ENCODE data around the gene CHD5. TPM values are rescaled to one million over a fixed set of nuclear protein-coding genes. Genes with fewer than 3 reads are reported as not detected.
A peak's percentile ranks its signal among the peaks of the same experiment; 100 is the strongest.
"Not testable (repeated sequence)": the region's sequence is repeated elsewhere in the genome, so short reads cannot be mapped to it uniquely, and the experiment has no call there.

CHD5 gene
- total RNA-seq, 6 experiments from 2014 or later = not detected

GRCh38 chr1:6082430-6082971, 97.6 kb downstream of the CHD5 start:
- H3K27me3 ChIP-seq = no peaks in the 10 kb centered on the region
- DNase-seq = no peak
- 42% methylated on average over 2 of the region's 10 CpGs for WGBS (ENCODE audit: insufficient coverage, low coverage, low lambda C conversion rate, missing lambda C conversion rate)
- no peaks in the 10 kb centered on the region for H3K9me3 ChIP-seq
- ATAC-seq = no peak
- no peaks in the 10 kb centered on the region for H3K4me1 ChIP-seq
- TF ChIP-seq CTCF (IDR thresholded peaks at IDR 0.05) (peak in 1 of 4 donors; percentile 12), POLR2A (IDR thresholded peaks at IDR 0.05) (no peak)
- H3K4me3 ChIP-seq = no peak overlapping the region
- intact Hi-C loops (cut with DNase I) = no loop called here
- no peaks in the 10 kb centered on the region for H3K36me3 ChIP-seq
- H3K27ac ChIP-seq = no peak overlapping the region

- no peak for DNase-seq
These were observed 98.2 kb downstream of the CHD5 start for GRCh38 chr1:6081901-6082300.

GRCh38 chr1:6080469-6080868, 99.7 kb downstream of the CHD5 start:
- ATAC-seq = peak in 1 of 4 donors; percentile 28
- Histone ChIP-seq H3K36me3 (no peaks in the 10 kb centered on the region), H3K27ac (no peak overlapping the region), H3K9me3 (no peaks in the 10 kb centered on the region), H3K27me3 (no peaks in the 10 kb centered on the region), H3K4me1 (no peaks in the 10 kb centered on the region), H3K4me3 (no peak overlapping the region)
- DNase-seq = no peak
- TF ChIP-seq POLR2A (IDR thresholded peaks at IDR 0.05) (no peak), CTCF (IDR thresholded peaks at IDR 0.05) (no peak)
- 39% methylated on average over 3 of the region's 12 CpGs for WGBS (ENCODE audit: insufficient coverage, low coverage, low lambda C conversion rate, missing lambda C conversion rate)
- intact Hi-C loops (cut with DNase I) = no loop called here

More at GRCh38 chr1:6081901-6082300, 98.2 kb downstream of the CHD5 start:
- H3K4me1 ChIP-seq = no peaks in the 10 kb centered on the region
- no peak overlapping the region for H3K4me3 ChIP-seq
- H3K36me3 ChIP-seq = no peaks in the 10 kb centered on the region
- TF ChIP-seq POLR2A (IDR thresholded peaks at IDR 0.05) = no peak
- TF ChIP-seq CTCF (IDR thresholded peaks at IDR 0.05) = no peak
- ATAC-seq = no peak
- no peaks in the 10 kb centered on the region for H3K9me3 ChIP-seq
- no peak overlapping the region for H3K27ac ChIP-seq
- intact Hi-C loops (cut with DNase I) = no loop called here
- no peaks in the 10 kb centered on the region for H3K27me3 ChIP-seq
- 65% methylated on average over 6 of the region's 12 CpGs for whole genome bisulfite sequencing (ENCODE audit: insufficient coverage, low coverage, low lambda C conversion rate, missing lambda C conversion rate)

- no peak for ATAC-seq
- no peaks in the 10 kb centered on the region for H3K9me3 ChIP-seq
- intact Hi-C loops (cut with DNase I) = no loop called here
- no peaks in the 10 kb centered on the region for H3K4me1 ChIP-seq
- 87% methylated on average over 3 of the region's 16 CpGs for WGBS (ENCODE audit: insufficient coverage, low coverage, low lambda C conversion rate, missing lambda C conversion rate)
- H3K27me3 ChIP-seq = no peaks in the 10 kb centered on the region
- TF ChIP-seq POLR2A (IDR thresholded peaks at IDR 0.05) (no peak), CTCF (IDR thresholded peaks at IDR 0.05) (no peak)
- H3K36me3 ChIP-seq = no peaks in the 10 kb centered on the region
- no peak for DNase-seq
- H3K4me3 ChIP-seq = no peak overlapping the region
- H3K27ac ChIP-seq = no peak overlapping the region
These were observed 102.2 kb downstream of the CHD5 start for GRCh38 chr1:6077919-6078318.

GRCh38 chr1:6077506-6077905, 102.6 kb downstream of the CHD5 start:
- H3K27ac ChIP-seq = no peak overlapping the region
- H3K4me3 ChIP-seq = no peak overlapping the region
- no peaks in the 10 kb centered on the region for H3K36me3 ChIP-seq
- DNase-seq (no peak), ATAC-seq (no peak)
- TF ChIP-seq CTCF (IDR thresholded peaks at IDR 0.05) = no peak
- no peak for TF ChIP-seq POLR2A (IDR thresholded peaks at IDR 0.05)
- no peaks in the 10 kb centered on the region for H3K4me1 ChIP-seq
- 100% methylated on average over 1 of the region's 19 CpGs for WGBS (ENCODE audit: insufficient coverage, low coverage, low lambda C conversion rate, missing lambda C conversion rate)
- intact Hi-C loops (cut with DNase I) = no loop called here
- no peaks in the 10 kb centered on the region for H3K9me3 ChIP-seq
- no peaks in the 10 kb centered on the region for H3K27me3 ChIP-seq

GRCh38 chr1:6077061-6077460, 103.1 kb downstream of the CHD5 start:
- not testable (repeated sequence) for H3K27ac ChIP-seq

More at GRCh38 chr1:6077061-6077460, 103.1 kb downstream of the CHD5 start:
- DNase-seq; intact Hi-C loops (cut with DNase I); H3K9me3 ChIP-seq; H3K27me3 ChIP-seq; ATAC-seq; H3K36me3 ChIP-seq; H3K4me3 ChIP-seq; H3K4me1 ChIP-seq: not testable (repeated sequence)
- 65% methylated on average over 6 of the region's 8 CpGs for WGBS (ENCODE audit: insufficient coverage, low coverage, low lambda C conversion rate, missing lambda C conversion rate)
